Brain microvascular endothelial cell (primary cell): ENCODE measurements around the gene BTG4.

Experiments
- DNase-seq: peaks from one replicate; pipeline ENCODE4 v3.0.0-alpha.2; 2020
- H3K27ac ChIP-seq: fragments of 250-450 bp; sonication (Bioruptor Pico); 2 replicates; pipeline ENCODE4 v1.5.1; 2020; ENCODE audit warnings: mild to moderate bottlenecking, moderate library complexity
- H3K27me3 ChIP-seq: fragments of 250-450 bp; sonication (Bioruptor Pico); replicated peaks from 2 replicates; pipeline ENCODE4 v1.5.1; 2020; ENCODE audit warnings: mild to moderate bottlenecking
- H3K36me3 ChIP-seq: fragments of 250-450 bp; sonication (Bioruptor Pico); replicated peaks from 2 replicates; pipeline ENCODE4 v1.5.1; 2020; ENCODE audit warnings: mild to moderate bottlenecking
- H3K4me3 ChIP-seq: 2 replicates; pipeline ENCODE4 v1.5.1; 2011; ENCODE audit warnings: low read depth, mild to moderate bottlenecking, control low read depth, low read length, moderate library complexity
- in situ Hi-C: cut with HindIII; loops from 2 replicates; pipeline ENCODE4 v1.10.0; 2017; ENCODE audit warnings: low sequenced_read_pairs, low pct_ligation_motif_present
- TF ChIP-seq, protein P1 (sequence below): IDR thresholded peaks from 2 replicates; pipeline ENCODE4 v1.5.1; 2011; ENCODE audit warnings: low read depth, mild to moderate bottlenecking, moderate library complexity, low read length, control low read depth, inconsistent platforms; ENCODE audit errors: missing control alignments

Gene BTG4

GRCh38 chr11:111502611-111503010, 9.6 kb downstream of the BTG4 start:
- no peak for DNase-seq
- in situ Hi-C loops, result no loop called here
- TF ChIP-seq, protein P1, sequence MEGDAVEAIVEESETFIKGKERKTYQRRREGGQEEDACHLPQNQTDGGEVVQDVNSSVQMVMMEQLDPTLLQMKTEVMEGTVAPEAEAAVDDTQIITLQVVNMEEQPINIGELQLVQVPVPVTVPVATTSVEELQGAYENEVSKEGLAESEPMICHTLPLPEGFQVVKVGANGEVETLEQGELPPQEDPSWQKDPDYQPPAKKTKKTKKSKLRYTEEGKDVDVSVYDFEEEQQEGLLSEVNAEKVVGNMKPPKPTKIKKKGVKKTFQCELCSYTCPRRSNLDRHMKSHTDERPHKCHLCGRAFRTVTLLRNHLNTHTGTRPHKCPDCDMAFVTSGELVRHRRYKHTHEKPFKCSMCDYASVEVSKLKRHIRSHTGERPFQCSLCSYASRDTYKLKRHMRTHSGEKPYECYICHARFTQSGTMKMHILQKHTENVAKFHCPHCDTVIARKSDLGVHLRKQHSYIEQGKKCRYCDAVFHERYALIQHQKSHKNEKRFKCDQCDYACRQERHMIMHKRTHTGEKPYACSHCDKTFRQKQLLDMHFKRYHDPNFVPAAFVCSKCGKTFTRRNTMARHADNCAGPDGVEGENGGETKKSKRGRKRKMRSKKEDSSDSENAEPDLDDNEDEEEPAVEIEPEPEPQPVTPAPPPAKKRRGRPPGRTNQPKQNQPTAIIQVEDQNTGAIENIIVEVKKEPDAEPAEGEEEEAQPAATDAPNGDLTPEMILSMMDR, result no peak
- Histone ChIP-seq H3K4me3 (no peak overlapping the region), H3K36me3 (no peaks in the 10 kb centered on the region), H3K27ac (no peak overlapping the region), H3K27me3 (no peaks in the 10 kb centered on the region)

DNA sequence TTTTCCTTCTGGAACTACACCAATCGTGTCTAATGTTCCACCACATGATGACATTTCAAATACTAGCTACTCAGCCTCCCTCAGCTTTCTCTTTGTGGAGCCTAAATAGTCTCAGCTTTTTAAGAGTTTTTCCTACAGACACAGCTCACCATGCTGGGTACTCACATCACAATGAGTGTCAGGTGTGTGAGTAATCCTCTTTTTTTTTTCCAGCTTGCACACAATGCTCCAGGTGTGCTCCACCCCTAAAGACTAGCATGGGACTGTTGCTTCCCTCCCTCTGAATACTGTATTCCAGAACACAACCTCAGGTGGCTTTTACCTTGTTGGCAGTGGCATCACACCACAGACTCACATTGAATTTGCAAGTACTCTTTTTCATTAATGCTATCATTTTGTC, 11.7 kb downstream of the BTG4 start:
- in situ Hi-C loops, result no loop called here
- TF ChIP-seq, protein P1, result no peak
- DNase-seq, result no peak
- no peak overlapping the region for H3K4me3 ChIP-seq
- H3K27me3 ChIP-seq, result no peaks in the 10 kb centered on the region
- H3K27ac ChIP-seq, result no peak overlapping the region
- no peaks in the 10 kb centered on the region for H3K36me3 ChIP-seq

GRCh38 chr11:111499483-111499882, 12.7 kb downstream of the BTG4 start:
- Histone ChIP-seq H3K36me3 (no peaks in the 10 kb centered on the region), H3K27ac (no peak overlapping the region), H3K4me3 (no peak overlapping the region), H3K27me3 (no peaks in the 10 kb centered on the region)
- TF ChIP-seq, protein P1, result no peak
- no peak for DNase-seq
- in situ Hi-C loops, result no loop called here

DNA sequence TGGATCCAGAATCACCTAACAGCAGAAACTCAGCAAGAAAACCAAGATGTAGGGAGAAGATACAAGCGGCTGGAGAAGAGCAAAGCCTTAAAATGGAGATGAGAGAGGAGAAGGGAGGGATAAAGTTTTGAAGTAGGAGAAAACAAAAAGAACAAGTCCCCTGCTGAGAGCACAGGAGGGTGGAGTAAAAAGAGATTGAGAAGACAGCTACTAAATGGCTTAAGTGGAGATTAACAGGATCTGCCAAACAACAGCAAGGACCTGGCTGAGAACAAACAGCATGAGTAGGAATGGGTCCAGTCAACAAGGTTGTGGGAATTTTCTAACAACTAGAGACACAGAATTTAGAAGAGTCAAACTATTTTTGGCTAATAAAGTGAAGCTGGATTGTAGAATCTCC, 18.1 kb downstream of the BTG4 start:
- Histone ChIP-seq H3K27me3 (no peaks in the 10 kb centered on the region), H3K4me3 (no peak overlapping the region), H3K36me3 (no peaks in the 10 kb centered on the region), H3K27ac (no peak overlapping the region)
- no peak for DNase-seq
- in situ Hi-C loops, result no loop called here
- TF ChIP-seq, protein P1, result no peak

DNA sequence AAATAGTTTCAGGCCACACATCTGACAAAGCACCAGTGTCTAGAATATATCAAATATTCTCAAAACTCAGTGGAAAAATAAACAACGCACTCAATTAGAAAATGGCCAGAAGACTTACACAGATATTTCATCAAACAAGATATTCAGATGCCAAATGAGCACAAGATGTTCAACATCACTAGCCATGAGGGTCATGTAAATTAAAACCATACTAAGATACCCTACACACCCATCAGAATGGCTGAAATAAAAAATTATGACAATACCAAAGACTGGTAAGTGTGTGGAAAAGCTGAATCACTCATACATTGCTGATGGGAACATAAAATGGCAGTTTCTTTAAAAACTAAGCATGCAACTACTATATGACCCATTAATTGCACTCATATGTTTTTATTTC, 21.7 kb downstream of the BTG4 start:
- Histone ChIP-seq H3K27ac (no peak overlapping the region), H3K4me3 (no peak overlapping the region), H3K27me3 (no peaks in the 10 kb centered on the region), H3K36me3 (no peaks in the 10 kb centered on the region)
- in situ Hi-C loops, result no loop called here
- TF ChIP-seq, protein P1, result no peak
- no peak for DNase-seq

GRCh38 chr11:111483431-111483830, 28.8 kb downstream of the BTG4 start:
- Histone ChIP-seq H3K36me3 (no peaks in the 10 kb centered on the region), H3K4me3 (no peak overlapping the region), H3K27ac (no peak overlapping the region), H3K27me3 (no peaks in the 10 kb centered on the region)
- in situ Hi-C loops, result no loop called here
- TF ChIP-seq, protein P1, result no peak
- no peak for DNase-seq
